ENCODE data around the gene ASIC3.
"Not testable (repeated sequence)": the region's sequence is repeated elsewhere in the genome, so short reads cannot be mapped to it uniquely, and the experiment has no call there.

Gene ASIC3

DNA sequence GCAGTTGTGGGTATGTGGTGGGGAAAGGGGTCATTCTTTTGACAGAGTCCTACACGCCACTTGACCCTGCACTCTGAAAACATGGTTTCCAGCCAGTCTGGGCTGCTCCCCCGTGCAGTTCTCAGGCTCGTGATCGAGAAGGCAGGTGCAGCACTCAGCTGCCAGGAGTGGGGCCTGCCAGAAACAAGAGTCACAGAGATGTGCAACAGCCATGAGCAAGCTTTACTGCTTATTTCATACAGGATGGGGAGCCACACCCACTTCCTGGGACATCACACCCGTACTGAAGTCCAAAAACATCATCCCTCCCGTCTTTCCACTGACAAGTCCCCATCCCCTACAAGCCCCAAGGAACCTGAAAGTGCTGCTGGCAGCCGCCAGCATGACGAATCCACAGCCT, 33.4 kb upstream of the ASIC3 start:
- DNase-seq = no peak

DNA sequence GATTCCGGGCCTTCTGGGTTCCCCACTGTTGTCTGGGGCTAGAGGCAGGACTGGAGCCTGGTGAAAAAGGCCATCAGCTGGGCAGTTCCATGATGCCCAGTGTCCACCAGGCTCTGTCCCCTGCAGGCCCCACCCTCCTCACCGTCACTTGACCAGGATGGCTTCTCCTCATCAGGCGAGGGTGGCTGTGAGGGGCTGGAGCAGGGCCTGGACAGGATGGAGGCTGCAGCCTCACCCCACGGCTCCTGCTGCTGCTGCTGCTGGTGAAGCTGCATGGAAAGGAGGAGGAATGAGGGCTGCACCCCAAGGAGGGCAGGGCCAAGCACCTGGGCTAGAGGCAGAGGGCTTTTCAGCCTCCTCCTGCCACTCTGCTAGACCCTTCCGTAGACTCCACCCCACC, 32.4 kb upstream of the ASIC3 start:
- no peak for DNase-seq

DNA sequence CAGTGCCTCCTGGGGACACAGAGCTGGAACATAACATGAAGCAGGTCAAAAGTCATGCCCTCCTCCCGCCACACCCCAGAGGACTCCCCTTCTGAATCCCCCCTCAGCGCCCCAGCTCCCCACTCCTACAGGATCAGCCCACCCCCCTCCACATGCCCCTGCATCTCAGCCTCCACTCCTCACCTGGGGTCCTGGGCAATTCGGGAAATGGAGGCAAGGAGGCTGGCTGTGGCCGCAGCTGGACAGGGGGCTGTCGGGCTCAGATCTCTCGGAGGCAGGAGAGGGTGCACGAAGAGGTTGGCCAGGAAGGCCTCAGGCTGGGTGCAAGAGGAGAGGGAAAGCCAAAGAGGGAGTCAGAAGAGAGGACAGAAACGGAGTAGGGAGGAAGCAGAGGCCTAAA, 31.8 kb upstream of the ASIC3 start:
- DNase-seq = no peak

DNA sequence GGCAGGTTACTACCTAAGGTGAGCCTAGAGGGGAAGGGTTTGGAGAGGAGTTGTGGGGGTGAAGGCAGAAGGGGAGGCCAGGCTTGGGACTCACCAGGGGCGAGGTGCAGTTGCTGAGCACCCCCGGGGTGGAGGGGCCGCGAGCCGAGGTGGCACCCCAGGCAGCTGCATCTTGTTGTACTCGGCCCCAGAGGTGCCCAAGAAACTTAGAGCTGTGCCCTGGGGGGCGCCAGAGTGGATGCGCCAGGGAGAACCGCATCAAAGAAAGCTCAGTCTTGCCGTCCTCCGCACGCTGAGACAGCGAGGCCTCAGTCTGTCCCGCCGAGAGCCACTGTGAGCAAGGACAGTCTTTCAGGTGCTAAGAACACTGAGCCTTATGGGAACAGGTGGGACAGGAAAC, 31.4 kb upstream of the ASIC3 start:
- no peak for DNase-seq

DNA sequence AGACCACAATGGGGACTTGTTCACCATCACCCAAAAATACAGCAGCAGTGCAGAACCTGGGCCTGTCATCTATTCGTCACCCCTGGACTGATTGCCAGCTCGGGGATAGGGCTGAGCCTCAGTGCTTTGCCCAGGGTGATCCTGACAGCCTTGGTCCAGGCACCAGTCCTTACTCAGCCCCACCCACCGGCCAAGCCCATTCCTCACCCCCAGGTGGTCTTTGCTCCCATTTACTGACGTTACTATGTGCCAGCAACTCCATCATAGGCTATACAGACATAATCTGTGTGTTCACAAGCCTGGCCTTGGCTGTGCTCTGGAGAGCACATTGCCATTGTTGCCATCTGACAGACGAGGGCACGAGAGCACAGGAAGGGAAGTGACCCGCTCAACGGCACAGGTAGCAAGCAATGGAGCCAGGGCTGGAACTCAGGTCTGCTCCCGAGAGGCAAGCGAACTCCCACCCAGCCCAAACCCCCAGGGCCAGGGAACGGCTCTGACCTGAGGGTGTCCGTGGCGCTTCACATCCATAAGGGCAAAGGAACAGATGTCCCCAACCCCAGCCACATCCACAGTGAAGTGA, 30.9 kb upstream of the ASIC3 start:
- no peak for DNase-seq

DNA sequence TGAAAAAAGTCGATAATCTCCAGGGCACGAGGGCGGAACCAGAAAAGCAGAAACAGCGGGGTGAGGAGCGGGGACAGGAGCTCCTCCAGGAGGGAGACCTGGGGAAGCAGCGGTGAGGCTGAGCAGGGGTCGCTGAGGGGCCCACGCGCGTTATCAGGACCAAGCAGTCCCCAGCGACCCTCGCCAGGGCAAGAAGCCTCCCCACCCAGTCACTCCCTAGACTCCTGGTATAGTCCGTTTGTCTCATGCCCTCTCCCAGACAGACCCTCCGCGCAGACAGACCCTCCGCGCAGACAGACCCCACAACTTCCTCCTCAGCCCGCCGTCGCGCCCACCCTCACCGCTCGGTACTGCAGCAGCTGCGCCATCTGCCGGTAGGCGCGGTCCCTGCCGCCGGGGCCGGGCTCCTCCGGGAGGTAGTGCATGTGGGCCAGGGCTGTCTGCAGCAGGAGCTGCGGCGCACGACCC, 30.3 kb upstream of the ASIC3 start:
- DNase-seq = peak; percentile 75

DNA sequence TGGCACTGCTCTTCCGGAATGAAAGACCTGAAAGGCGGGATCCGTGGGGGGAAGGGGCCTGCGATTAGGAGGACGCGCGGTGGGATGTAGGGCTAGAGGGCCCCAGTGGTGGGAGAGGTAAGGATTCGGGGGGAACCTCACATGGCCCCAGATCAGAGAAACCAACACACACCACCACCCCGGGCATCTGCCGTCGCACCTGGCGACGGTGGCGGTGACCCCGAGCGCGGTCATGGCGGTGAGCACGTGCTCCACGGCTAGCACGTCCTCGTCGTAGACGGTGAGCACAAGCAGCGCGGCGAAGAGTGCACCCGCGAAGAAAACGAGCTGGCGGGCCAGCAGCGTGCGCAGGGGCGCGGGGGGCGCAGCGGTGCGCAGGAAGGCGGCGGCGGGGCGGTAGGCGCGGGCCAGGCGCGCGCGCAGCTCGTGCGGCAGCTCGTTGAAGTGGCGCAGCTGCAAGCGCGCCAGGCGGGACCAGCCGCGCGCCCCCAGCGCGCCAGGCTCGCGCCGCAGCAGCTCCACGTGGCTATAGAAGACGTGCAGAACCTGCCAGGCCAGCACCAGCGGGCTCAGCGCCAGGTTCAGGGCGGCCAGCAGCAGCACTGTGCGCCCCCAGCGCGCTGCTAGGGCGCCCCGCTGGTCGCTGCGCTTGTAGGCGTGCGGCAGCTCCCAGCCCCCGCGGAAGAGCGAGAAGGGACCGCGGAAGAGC, 29.8 kb upstream of the ASIC3 start:
- DNase-seq = peak; percentile 65

DNA sequence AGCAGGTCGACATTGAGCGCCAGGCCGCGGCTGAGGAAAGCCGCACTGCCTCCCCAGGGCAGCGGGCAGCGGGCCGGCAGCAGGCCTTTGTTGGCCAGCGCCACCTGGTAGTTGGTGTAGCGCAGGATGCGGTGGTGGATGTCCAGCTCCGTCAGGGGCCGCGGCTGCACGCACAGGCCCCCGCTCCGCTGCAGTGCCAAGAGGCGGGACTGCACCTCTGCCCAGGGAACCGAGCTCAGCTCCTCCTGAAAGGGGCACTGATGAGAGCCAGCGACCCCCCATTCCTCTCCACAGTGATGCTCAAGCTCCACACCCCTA, 29.2 kb upstream of the ASIC3 start:
- DNase-seq = no peak

DNA sequence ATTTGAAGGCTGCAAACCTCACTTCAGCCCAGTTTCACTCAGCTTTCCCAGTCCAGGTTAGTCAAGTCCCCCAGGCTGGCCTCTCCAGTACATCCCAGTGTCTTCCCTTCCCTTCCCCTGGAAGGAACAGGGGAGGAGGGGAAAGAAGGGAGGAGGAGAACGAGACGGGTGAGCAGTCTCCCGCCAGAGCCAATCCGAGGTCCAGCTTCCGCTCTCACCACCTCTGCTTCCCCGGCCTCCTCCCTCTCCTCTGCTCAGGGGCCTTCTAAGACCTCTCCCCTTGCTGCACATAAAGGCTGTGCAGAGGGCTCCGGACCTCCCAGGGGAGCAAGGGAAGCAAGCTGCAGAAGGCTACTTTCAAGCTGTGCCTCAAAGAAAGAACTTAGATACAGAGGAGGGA, 28.1 kb upstream of the ASIC3 start:
- DNase-seq = no peak

DNA sequence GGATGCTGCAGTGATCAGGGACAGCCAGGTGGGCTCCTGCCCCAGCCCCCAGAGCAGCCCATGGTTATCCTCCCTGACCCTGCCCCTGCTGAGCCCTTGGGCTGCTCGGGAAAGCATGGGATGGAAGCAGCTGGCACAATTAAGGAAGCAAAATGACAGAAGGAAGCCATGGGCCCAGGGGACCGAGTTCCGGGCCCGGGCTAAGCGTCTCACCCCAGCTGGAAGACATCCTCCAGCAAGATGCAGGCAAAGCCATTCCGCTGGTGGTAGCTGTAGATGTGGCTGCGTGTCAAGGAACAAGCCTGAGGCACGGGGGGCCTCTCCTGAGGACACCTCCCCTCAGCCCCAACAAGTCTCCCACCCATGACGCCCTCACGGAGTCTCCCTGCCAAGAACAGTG, 25.1 kb upstream of the ASIC3 start:
- DNase-seq = no peak

DNA sequence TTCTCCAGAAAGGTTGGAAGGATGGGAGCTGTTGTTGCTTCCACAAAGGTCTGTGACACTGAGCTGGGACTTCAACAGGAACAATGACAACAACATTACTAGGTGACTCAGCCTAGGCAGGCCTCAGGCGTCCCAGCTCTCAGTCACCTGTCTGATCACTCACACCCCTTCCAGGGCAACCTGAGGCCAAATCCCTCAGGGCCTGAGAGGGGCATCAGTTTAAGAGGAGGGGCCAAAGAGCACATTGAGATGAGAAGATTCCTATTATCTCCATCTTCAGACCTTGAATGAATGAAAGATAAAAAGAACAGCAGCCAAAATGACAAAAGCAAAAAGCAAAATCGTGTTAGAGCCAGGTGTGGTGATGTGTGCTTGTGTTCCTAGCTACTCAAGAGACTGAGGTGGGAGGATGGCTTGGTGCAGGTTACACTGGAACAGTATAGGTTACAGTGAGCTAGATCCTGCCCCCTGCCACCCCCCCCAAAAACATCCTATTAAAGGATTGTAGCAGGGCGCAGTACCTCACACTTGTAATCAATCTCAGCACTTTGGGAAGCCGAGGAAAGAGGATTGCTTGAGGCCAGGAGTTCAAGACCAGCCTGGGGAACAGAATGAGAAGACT, 23.8 kb upstream of the ASIC3 start, which contains the start of gene ATG9B:
ATG9B (minus strand) TSS at position 60 of the 622 bp plus-strand sequence. CDS start 71 bp downstream, outside the sequence.
- DNase-seq = no peak

DNA sequence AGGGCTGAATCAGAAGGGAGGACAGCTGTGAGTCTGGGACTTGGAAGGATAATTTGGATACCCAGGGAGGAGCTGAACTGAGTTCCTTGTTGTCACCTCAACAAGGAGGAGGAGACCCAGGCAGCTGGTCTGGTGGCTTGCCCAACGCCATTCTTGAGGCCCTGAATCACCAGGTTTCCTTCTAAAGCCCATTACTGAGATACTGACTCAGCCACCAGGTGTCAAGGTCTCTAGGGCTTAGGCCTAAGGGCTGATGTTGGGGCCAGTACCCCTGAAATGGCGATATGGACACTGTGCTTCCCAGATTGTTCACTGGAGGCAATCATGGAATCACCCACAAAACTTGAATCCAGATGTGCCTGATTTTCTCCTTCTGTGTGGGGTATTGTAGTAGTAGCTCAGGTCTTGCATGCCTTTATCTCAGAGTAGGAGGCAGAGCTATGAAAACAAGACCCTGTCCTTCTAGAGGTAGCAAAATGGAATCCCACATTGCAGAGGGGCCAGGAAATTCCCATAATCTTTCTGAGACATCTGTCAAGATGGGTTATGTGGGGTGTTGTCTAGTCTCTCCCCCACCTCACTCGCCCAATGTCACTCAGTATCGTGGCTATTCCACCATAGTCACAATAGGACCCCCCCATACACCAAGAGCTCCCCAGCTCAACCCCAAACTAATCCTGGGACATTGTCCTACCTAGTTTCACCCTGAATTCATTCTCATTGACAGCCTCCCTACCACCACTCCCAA, 22.2 kb upstream of the ASIC3 start:
- peak; percentile 62 for DNase-seq

DNA sequence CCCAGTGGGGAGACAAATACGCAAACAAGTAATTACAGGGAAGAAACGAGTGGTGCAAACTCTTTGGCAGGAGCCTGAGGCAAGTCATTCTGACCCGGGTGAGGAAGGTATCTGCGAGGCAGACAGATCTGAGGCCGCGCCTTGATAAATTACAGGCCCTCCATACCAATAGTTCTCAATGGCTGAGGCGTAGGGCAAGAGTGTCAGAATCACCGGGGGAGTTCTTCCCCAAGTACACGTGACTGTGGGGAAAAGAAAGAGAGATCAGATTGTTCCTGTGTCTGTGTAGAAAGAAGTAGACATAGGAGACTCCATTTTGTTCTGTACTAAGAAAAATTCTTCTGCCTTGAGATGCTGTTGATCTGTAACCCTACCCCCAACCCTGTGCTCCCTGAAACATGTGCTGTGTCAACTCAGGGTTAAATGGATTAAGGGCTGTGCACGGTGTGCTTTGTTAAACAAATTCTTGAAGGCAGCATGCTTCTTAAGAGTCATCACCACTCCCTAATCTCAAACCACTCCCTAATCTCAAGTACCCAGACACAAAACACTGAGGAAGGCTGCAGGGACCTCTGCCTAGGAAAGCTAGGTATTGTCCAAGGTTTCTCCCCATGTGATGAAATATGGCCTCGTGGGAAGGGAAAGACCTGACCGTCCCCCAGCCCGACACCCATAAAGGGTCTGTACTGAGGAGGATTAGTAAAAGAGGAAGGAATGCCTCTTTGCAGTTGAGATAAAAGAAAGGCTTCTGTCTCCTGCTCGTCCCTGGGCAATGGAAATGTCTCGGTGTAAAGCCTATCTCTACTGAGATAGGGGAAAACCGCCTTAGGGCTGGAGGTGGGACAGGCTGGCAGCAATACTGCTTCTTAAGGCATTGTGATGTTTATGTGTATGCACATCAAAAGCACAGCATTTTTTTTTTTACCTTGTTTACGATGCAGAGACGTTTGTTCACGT, 21.3 kb upstream of the ASIC3 start:
- DNase-seq = not testable (repeated sequence)

DNA sequence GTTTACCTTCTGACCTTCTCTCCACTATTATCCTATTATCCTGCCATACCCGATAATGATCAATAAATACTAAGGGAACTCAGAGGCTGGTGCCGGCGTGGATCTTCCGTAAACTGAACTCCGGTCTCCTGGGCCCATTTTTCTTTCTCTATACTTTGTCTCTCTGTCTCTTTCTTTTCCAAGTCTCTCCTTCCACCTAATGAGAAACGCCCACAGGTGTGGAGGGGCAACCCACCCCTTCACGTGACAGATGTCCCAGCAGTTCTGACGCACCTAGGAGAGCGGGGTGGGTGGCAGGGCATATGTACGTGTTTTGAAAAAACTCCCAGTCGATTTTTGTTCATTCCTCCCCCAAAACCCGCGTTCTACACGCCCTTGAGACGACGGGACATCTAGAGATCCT, 20.6 kb upstream of the ASIC3 start:
- not testable (repeated sequence) for DNase-seq

DNA sequence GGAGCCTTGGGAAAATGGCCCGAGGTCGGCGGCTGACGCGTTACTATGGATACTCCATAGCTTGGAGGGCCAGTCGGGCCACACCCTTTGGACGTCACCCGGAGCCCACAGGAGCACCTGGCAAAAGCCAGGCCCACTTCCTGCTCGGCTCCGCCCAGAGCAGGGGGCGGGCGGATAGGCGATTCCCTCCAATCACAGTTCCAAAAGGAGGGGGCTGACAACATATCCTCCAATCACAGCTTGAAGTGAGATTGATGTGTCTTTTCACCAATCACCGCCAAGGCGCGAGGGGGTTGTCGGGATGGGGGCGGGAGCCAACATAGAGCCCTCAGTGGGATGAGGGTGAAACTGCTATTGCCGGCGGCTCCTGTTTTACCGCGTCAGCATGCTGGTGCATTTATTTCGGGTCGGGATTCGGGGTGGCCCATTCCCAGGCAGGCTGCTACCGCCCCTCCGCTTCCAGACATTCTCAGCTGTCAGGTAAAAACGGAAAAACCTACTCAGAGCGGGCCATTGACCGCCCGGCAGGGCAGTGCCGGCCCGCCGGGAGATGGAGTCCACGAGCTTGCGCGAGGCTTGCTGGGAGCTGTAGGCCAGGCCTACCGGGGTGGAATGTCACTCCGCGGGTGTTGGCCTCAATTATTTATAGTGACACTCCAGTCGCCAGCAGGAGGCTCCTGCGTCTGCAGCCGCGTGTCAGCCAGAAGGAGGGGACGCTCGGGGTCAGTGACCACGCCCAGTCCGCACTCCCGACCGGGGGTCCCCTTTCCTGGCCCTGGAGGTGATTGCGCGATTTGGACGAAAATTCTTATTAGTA, 20.0 kb upstream of the ASIC3 start, which contains the start of gene ABCB8:
ABCB8 (plus strand) TSS at position 320 of the 817 bp plus-strand sequence; CDS start at position 386, 66 bp downstream.
- peak; percentile 100 for DNase-seq

DNA sequence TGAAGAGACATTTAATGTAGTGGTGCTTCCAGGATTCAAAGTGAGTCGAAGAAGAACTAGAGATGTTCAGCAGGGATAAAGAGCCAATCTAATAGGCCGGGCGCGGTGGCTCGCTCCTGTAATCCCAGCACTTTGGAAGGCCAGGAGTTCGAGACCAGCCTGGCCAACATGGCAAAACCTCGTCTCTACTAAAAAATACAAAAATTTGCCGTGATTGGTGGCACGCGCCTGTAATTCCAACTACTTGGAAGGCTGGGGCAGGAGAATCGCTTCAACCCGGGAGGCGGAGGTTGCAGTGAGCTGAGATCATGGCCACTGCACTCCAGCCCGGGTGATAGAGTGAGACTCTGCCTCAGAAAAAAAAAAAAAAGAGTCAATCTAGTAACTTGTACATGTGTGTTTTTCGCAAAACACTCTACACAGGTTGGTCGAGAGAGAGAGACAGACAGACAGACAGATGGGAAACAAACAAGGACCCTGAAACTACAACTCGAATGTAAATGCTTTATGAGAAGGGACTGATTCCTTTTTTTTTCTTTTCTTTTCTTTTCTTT, 19.3 kb upstream of the ASIC3 start:
- DNase-seq = no peak

DNA sequence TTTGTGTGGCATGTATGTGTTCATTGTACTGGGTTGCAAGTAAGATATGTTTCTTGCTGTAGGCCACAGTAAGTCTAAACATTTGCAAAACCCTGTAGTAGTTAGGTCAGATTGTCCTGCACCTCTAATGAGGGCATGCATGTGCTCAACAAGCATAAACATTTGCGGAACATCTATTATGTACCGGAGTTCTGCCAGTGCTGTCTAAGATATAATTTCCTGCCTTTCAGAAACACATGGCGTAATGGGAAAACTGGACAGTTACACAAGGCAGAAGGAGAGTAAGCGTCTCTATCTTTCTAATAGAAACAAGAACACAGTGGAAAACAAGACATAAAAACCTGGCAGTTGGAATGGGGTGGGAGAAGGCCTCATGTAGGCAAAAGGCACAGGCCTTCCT, 17.3 kb upstream of the ASIC3 start:
- DNase-seq = no peak

DNA sequence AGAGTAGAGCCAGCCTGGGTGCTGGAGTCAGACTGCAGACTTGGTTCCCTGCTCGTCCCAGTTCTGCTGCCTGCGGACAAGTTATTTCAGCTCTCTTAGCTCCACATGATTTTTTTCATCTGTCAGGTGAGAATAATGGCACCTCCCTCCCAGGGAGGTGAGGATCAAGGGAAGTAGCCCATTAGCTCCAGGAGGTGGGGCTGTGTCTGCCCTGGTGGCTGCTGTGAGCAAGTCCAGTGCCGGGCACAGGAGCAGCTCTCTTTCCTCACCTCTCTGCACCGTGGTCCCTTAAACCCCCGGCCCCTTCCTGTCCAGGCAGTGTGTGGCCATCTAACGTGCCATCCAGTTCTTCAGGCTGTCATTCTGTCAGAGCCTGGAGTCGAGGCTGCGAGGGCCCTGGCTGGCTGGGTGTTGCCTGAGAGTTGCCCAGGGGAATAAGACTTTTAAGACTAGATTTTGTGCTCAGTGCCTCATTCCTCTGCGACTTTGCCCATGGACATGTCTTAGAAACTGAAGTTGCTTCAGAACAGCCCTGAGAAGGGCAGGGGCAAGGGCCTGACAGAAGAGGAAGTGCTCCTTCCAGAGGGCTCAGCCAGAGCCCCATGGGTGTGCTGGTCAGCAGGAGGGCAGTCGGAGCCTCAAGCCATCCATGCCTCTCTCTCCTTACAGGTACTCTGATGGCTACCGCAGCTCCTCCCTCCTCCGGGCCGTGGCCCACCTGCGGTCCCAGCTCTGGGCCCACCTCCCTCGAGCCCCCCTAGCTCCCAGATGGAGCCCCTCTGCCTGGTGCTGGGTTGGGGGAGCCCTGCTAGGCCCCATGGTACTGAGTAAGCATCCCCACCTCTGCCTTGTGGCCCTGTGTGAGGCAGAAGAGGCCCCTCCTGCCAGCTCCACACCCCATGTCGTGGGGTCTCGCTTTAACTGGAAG, 15.1 kb upstream of the ASIC3 start:
- no peak for DNase-seq

DNA sequence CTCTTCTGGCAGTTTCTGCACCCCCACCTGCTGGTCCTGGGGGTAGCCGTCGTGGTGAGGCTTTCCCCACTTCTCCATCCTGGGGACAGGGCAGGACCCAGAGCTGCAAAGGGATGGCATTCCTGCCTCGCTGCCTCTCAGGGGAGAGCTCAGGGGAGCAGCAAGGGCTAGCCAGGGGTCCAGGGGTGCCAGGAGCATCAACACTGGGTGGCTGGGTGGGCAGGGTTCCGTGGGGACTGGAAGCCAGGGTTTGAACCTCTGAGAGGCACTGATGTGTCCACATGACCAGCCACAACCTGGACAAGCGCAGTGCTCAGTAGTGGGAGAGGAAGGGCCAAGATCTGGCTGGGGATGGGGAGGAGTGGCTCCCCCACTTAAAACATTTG, 14.5 kb upstream of the ASIC3 start:
- DNase-seq = no peak

All from RPMI8226 (cell line).